HepG2 (cell line): ENCODE results near the gene FTSJ1. TPM values are rescaled to one million over a fixed set of nuclear protein-coding genes. Genes with fewer than 3 reads are reported as not detected.

ENCODE experiments used
- ASH2L ChIP-seq: fragments of 300-600, 200-600 bp; sonication (generic); IDR thresholded peaks from 2 replicates; pipeline ENCODE4 v1.7.0; 2017; ENCODE audit warnings: low read depth, mild to moderate bottlenecking, moderate library complexity, mixed read lengths, low read length; ENCODE audit not compliant: insufficient read length
- GABPB1 ChIP-seq: IDR thresholded peaks from 2 replicates; pipeline ENCODE4 v1.6.1; 2016; ENCODE audit warnings: mild to moderate bottlenecking, missing genetic modification reagents, moderate library complexity, missing compliant biosample characterization
- PHF8 ChIP-seq: sonication (generic); formaldehyde crosslinking; IDR thresholded peaks from 2 replicates; pipeline ENCODE4 v1.5.0; 2020; ENCODE audit warnings: missing genetic modification reagents
- ZNF672 ChIP-seq: sonication (generic); formaldehyde crosslinking; IDR thresholded peaks from 2 replicates; pipeline ENCODE4 v1.8.1; 2022; ENCODE audit warnings: missing genetic modification reagents
- polyA plus RNA-seq, 8 experiments: library from polyadenylated mRNA; depleted of rRNA in 3 of 8; stranded (reverse) in 7 of 8; unstranded in 1 of 8; fragments of >200 nt; fragmentation: Illumina TruSeq in 4 of 8; extraction: Trizol in 4 of 8; gene quantifications; 2 replicates each; pipeline versions ENCODE4 v1.2.1 to v1.2.3, GENCODE V29; 2011 to 2016; ENCODE audit warnings: low read depth in 4 of 8, missing spikeins in 1 of 8, mixed read lengths in 1 of 8; ENCODE audit not compliant: insufficient read depth in 1 of 8
- total RNA-seq, 5 experiments: library from RNA; depleted of rRNA; stranded (reverse); fragments of >200 nt; fragmentation: Illumina TruSeq; extraction: Trizol; gene quantifications; 2 replicates each; pipeline ENCODE4 v1.2.3, GENCODE V29; 2016; ENCODE audit warnings: low read depth in 1 of 5
- TF ChIP-seq, protein P1 (sequence below): sonication (generic); formaldehyde crosslinking; IDR thresholded peaks from 2 replicates; pipeline ENCODE4 v1.8.0; 2022; ENCODE audit warnings: missing genetic modification reagents, mild to moderate bottlenecking, borderline replicate concordance
- TF ChIP-seq, protein P2 (sequence below): sonication (generic); formaldehyde crosslinking; IDR thresholded peaks from 2 replicates; pipeline ENCODE4 v1.4.0; 2020; ENCODE audit warnings: missing genetic modification reagents, borderline replicate concordance
- TF ChIP-seq, protein P3 (sequence below): sonication (generic); formaldehyde crosslinking; IDR thresholded peaks from 2 replicates; pipeline ENCODE4 v1.8.1; 2023; ENCODE audit warnings: missing genetic modification reagents, mild to moderate bottlenecking, borderline replicate concordance
- TF ChIP-seq, protein P4 (sequence below): IDR thresholded peaks from 2 replicates; pipeline ENCODE4 v1.6.1; 2012; ENCODE audit warnings: low read length, improper control_type of control experiment
- TF ChIP-seq, protein P5 (sequence below): sonication (generic); formaldehyde crosslinking; IDR thresholded peaks from 2 replicates; pipeline ENCODE4 v1.4.0; 2020; ENCODE audit warnings: missing genetic modification reagents, mild to moderate bottlenecking, borderline replicate concordance
- TF ChIP-seq, protein P6 (sequence below): sonication (generic); formaldehyde crosslinking; IDR thresholded peaks from 2 replicates; pipeline ENCODE4 v1.4.0; 2020; ENCODE audit warnings: missing genetic modification reagents, mild to moderate bottlenecking, borderline replicate concordance
- TF ChIP-seq, protein P7 (sequence below): sonication (generic); formaldehyde crosslinking; IDR thresholded peaks from 2 replicates; pipeline ENCODE4 v1.4.0; 2020; ENCODE audit warnings: missing genetic modification reagents
- TF ChIP-seq, protein P8 (sequence below): sonication (generic); formaldehyde crosslinking; IDR thresholded peaks from 2 replicates; pipeline ENCODE4 v1.4.0; 2020; ENCODE audit warnings: missing genetic modification reagents, low read depth, mild to moderate bottlenecking, borderline replicate concordance

The FTSJ1 gene
- total and polyA plus RNA-seq, 2 of the 13 experiments (the other 11 are each of a cell fraction or from before 2014, with no cell fraction given), result 30.3 to 37.9 TPM

DNA sequence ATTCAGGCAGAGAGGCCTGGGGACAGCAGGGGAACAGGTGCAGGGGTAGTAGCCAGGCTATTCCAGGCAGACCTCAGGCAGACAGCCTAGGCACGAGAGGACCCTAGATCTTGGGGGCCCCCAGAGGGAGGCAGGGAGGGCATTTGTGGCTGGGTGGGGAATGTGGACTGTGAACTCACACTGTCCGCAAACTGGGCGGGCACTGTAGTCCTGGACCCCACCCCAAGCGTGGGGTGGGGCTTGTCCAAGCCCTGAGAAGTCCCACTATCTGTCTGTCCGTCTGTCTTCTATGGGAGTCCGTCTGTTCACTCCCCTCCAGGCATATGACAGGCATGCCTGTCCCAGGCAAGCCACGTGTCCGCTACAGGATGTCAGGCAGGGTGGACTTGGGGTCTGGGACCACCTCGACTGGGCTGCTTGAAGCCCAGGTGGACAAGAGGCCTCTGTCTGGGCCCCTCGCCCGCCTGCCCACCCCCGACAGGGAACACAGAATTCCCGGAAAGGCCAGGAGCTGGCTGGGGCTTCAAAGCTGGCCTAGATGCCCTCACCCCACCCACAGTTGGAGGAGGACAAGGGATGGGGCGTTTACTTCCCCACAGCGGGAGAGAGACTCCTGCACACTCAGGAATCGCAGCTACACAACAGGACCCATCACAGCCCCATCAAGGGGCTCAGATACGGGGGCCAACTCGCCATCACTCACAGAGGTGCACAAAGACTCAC, 5.7 kb upstream of the FTSJ1 start, which contains the start of gene SLC38A5 (continued):
- TF ChIP-seq, protein P1, sequence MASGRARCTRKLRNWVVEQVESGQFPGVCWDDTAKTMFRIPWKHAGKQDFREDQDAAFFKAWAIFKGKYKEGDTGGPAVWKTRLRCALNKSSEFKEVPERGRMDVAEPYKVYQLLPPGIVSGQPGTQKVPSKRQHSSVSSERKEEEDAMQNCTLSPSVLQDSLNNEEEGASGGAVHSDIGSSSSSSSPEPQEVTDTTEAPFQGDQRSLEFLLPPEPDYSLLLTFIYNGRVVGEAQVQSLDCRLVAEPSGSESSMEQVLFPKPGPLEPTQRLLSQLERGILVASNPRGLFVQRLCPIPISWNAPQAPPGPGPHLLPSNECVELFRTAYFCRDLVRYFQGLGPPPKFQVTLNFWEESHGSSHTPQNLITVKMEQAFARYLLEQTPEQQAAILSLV (CRISPR knock-in tag), result no peak
- TF ChIP-seq GABPB1 (CRISPR knock-in tag) (peak; percentile 35; the same call in 1 of the 2 replicates), PHF8 (no peak), ASH2L (no peak), ZNF672 (CRISPR knock-in tag) (no peak)
- TF ChIP-seq, protein P2, sequence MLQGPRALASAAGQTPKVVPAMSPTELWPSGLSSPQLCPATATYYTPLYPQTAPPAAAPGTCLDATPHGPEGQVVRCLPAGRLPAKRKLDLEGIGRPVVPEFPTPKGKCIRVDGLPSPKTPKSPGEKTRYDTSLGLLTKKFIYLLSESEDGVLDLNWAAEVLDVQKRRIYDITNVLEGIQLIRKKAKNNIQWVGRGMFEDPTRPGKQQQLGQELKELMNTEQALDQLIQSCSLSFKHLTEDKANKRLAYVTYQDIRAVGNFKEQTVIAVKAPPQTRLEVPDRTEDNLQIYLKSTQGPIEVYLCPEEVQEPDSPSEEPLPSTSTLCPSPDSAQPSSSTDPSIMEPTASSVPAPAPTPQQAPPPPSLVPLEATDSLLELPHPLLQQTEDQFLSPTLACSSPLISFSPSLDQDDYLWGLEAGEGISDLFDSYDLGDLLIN (CRISPR knock-in tag), result no peak
- TF ChIP-seq, protein P3, sequence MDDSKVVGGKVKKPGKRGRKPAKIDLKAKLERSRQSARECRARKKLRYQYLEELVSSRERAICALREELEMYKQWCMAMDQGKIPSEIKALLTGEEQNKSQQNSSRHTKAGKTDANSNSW (CRISPR knock-in tag), result no peak
- TF ChIP-seq, protein P4, sequence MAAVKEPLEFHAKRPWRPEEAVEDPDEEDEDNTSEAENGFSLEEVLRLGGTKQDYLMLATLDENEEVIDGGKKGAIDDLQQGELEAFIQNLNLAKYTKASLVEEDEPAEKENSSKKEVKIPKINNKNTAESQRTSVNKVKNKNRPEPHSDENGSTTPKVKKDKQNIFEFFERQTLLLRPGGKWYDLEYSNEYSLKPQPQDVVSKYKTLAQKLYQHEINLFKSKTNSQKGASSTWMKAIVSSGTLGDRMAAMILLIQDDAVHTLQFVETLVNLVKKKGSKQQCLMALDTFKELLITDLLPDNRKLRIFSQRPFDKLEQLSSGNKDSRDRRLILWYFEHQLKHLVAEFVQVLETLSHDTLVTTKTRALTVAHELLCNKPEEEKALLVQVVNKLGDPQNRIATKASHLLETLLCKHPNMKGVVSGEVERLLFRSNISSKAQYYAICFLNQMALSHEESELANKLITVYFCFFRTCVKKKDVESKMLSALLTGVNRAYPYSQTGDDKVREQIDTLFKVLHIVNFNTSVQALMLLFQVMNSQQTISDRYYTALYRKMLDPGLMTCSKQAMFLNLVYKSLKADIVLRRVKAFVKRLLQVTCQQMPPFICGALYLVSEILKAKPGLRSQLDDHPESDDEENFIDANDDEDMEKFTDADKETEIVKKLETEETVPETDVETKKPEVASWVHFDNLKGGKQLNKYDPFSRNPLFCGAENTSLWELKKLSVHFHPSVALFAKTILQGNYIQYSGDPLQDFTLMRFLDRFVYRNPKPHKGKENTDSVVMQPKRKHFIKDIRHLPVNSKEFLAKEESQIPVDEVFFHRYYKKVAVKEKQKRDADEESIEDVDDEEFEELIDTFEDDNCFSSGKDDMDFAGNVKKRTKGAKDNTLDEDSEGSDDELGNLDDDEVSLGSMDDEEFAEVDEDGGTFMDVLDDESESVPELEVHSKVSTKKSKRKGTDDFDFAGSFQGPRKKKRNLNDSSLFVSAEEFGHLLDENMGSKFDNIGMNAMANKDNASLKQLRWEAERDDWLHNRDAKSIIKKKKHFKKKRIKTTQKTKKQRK, result no peak
- TF ChIP-seq, protein P5, sequence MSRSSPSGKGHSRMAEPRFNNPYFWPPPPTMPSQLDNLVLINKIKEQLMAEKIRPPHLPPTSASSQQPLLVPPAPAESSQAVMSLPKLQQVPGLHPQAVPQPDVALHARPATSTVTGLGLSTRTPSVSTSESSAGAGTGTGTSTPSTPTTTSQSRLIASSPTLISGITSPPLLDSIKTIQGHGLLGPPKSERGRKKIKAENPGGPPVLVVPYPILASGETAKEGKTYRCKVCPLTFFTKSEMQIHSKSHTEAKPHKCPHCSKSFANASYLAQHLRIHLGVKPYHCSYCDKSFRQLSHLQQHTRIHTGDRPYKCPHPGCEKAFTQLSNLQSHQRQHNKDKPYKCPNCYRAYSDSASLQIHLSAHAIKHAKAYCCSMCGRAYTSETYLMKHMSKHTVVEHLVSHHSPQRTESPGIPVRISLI (CRISPR knock-in tag), result no peak
- TF ChIP-seq, protein P6, sequence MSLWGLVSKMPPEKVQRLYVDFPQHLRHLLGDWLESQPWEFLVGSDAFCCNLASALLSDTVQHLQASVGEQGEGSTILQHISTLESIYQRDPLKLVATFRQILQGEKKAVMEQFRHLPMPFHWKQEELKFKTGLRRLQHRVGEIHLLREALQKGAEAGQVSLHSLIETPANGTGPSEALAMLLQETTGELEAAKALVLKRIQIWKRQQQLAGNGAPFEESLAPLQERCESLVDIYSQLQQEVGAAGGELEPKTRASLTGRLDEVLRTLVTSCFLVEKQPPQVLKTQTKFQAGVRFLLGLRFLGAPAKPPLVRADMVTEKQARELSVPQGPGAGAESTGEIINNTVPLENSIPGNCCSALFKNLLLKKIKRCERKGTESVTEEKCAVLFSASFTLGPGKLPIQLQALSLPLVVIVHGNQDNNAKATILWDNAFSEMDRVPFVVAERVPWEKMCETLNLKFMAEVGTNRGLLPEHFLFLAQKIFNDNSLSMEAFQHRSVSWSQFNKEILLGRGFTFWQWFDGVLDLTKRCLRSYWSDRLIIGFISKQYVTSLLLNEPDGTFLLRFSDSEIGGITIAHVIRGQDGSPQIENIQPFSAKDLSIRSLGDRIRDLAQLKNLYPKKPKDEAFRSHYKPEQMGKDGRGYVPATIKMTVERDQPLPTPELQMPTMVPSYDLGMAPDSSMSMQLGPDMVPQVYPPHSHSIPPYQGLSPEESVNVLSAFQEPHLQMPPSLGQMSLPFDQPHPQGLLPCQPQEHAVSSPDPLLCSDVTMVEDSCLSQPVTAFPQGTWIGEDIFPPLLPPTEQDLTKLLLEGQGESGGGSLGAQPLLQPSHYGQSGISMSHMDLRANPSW (CRISPR knock-in tag), result no peak
- TF ChIP-seq, protein P7, sequence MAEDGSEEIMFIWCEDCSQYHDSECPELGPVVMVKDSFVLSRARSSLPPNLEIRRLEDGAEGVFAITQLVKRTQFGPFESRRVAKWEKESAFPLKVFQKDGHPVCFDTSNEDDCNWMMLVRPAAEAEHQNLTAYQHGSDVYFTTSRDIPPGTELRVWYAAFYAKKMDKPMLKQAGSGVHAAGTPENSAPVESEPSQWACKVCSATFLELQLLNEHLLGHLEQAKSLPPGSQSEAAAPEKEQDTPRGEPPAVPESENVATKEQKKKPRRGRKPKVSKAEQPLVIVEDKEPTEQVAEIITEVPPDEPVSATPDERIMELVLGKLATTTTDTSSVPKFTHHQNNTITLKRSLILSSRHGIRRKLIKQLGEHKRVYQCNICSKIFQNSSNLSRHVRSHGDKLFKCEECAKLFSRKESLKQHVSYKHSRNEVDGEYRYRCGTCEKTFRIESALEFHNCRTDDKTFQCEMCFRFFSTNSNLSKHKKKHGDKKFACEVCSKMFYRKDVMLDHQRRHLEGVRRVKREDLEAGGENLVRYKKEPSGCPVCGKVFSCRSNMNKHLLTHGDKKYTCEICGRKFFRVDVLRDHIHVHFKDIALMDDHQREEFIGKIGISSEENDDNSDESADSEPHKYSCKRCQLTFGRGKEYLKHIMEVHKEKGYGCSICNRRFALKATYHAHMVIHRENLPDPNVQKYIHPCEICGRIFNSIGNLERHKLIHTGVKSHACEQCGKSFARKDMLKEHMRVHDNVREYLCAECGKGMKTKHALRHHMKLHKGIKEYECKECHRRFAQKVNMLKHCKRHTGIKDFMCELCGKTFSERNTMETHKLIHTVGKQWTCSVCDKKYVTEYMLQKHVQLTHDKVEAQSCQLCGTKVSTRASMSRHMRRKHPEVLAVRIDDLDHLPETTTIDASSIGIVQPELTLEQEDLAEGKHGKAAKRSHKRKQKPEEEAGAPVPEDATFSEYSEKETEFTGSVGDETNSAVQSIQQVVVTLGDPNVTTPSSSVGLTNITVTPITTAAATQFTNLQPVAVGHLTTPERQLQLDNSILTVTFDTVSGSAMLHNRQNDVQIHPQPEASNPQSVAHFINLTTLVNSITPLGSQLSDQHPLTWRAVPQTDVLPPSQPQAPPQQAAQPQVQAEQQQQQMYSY, result 0 out of 2 replicates have a peak, but pooled peaks have one; percentile 20
- TF ChIP-seq, protein P8, sequence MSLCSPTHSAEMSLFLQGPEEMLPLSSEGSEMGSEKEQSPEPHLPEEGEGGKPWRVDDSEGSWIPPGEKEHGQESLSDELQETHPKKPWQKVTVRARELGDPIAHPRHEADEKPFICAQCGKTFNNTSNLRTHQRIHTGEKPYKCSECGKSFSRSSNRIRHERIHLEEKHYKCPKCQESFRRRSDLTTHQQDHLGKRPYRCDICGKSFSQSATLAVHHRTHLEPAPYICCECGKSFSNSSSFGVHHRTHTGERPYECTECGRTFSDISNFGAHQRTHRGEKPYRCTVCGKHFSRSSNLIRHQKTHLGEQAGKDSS (CRISPR knock-in tag), result no peak
